ENCODE data around the gene TEX35.
"Not testable (repeated sequence)": the region's sequence is repeated elsewhere in the genome, so short reads cannot be mapped to it uniquely, and the experiment has no call there.

TEX35 gene

GRCh38 chr1:178542554-178543289 lies 29.8 kb downstream of the TEX35 start:
- DNase-seq = peak; percentile 28

DNA sequence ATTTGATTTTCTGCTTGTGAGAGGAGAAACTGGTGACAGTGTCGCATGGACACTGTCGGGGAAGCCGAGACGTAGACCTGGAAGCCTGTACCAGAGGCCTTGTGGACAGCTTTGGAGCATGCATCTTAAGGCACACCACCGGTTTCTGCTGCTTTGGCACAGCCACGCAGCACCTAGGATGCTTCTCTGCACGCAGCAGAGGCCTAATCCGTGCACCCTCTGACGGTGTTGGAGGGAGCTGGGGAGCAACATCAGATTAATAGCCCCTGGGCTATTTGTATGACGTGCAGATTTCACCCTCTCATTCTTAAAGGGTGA lies 30.3 kb downstream of the TEX35 start:
- DNase-seq = no peak

- DNase-seq = no peak
These were observed 31.6 kb downstream of the TEX35 start for GRCh38 chr1:178544531-178544930.

GRCh38 chr1:178548108-178548507 lies 35.2 kb downstream of the TEX35 start:
- no peak for DNase-seq

DNA sequence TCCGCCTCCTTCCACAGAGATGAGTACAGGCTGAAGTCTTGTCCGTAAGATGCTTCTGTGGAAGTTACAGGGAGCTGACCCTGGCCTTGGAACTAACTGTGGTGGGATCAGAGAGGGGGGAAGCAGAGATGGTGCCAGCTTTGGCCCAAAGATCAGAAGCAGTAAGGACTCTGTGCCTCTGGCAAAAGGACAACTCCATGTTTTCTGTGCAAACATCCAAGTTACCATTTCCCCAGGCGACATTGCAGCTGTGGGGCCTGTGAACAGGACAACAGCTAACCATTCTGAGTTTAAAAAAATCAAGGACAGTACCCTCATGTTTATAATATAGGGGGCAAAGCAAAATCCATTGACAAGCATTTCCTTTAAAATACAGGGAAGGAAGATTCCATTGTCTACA lies 38.4 kb downstream of the TEX35 start:
- no peak for DNase-seq

DNA sequence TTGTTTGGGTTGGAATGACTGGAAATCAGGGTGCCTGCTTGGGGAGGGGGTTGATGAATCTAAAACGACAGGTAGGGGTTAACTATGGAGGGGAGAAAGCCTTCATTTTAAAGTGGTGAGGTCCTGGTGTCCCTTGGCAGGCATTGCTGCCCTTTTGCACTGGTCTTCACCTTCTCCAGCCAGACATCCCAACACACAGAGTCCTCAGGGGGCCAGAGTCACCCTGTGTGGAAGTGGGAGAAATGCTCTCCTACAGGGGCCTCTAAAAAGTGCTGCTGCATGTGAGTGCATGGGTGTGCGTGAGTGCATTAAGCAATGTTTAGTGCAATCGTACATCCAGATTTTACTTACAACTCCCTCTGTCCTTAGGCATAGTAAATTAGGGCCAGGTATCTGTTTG lies 39.0 kb downstream of the TEX35 start:
- no peak for DNase-seq

- no peak for DNase-seq
These were observed 39.9 kb downstream of the TEX35 start for GRCh38 chr1:178552856-178553255.

GRCh38 chr1:178554351-178554750 lies 41.4 kb downstream of the TEX35 start:
- DNase-seq = not testable (repeated sequence)

GRCh38 chr1:178555613-178556012 lies 42.7 kb downstream of the TEX35 start:
- not testable (repeated sequence) for DNase-seq

- not testable (repeated sequence) for DNase-seq
These were observed 45.9 kb downstream of the TEX35 start for GRCh38 chr1:178558816-178559215.

DNA sequence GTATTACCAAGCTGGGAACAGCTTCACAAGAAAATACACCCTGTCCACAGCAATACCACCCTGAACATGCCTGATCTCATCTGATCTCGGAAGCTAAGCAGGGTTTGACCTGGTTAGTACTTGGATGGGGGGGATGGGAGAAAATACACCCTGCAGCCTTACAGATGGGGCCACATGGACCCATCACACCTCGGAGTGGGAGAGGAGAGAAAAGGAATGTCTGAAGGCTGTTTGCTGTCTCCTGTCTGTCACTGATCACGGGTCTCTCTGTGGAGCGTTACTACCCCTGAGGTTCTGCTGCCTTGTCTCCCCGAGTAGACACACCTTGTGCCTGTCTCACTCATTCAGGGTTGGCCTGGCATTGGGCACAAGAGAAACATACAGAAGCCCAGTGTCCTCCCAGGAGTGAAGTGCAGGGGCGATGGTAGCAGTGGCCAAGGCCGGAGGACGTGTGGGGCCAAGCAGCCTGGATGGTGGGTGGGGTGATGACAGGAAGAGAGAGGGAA lies 48.0 kb downstream of the TEX35 start:
- no peak for DNase-seq

DNA sequence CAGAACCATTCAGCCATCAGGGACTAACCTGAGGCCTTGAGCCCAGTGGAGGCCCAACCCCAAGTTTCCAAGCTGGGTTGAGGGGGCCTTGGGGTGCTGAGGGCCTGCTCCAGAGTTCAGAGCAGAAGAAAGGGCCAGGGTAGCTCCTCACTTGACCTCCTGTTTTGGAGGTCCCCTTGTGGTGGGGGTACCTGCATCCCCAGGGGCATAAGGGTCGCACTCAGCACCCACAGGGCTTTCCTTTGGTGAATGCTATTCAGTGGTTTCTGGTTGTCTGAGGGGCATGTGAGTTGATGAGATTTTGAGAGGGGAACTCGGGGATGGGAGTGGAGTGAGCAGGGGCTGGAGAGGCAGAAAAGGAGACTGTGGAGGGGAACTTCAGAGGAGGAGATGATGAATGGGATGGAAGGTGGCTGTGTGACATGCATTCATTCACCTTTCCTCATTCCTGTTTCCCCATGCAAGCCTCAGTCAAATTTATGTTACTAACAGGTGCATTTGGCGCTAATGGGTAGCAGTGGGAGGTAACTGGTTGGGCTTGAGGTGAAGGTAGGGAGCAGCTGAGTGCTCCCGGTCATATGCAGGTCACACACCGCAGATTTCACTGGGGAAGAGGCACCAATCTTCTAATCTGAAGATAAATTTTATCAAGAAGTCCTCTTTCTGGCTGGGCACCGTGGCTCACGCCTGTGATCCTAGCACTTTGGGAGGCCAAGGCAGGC lies 50.4 kb downstream of the TEX35 start:
- no peak for DNase-seq

GRCh38 chr1:178564086-178564782 lies 51.3 kb downstream of the TEX35 start:
- DNase-seq = no peak

GRCh38 chr1:178564783-178565180 lies 51.9 kb downstream of the TEX35 start:
- DNase-seq = no peak

GRCh38 chr1:178565586-178565985 lies 52.7 kb downstream of the TEX35 start:
- no peak for DNase-seq

DNA sequence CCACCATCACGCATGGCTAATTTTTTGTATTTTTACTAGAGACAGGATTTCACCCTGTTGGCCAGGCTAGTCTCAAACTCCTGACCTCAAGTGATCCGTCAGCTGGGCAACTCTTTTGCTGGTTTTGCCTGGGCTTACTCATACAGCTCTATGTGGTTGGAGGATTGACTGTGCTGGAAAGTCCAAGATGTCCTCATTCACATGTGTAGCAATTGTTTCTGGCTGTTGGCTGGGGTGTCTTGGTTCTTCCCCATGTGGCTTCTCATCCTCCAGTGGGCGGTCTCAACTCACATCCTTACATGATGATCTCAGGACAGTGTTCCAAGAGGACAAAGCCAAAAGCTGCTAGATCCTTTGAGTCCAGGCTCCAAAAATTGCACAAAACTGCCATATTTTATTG lies 53.3 kb downstream of the TEX35 start:
- no peak for DNase-seq

- DNase-seq = no peak
These were observed 58.9 kb downstream of the TEX35 start for GRCh38 chr1:178571807-178572206.

All from DMS 273 treated with DMSO at 0.1 percent for 48 hours (cell line).